GM12874 (cell line): ENCODE data around the gene OR2A14.

ENCODE experiments used
- CTCF ChIP-seq: IDR thresholded peaks from 2 replicates; pipeline ENCODE4 v1.5.1; 2011; ENCODE audit warnings: low read depth, mild to moderate bottlenecking, control low read depth, low read length, moderate library complexity; ENCODE audit not compliant: insufficient read depth

Gene OR2A14

DNA sequence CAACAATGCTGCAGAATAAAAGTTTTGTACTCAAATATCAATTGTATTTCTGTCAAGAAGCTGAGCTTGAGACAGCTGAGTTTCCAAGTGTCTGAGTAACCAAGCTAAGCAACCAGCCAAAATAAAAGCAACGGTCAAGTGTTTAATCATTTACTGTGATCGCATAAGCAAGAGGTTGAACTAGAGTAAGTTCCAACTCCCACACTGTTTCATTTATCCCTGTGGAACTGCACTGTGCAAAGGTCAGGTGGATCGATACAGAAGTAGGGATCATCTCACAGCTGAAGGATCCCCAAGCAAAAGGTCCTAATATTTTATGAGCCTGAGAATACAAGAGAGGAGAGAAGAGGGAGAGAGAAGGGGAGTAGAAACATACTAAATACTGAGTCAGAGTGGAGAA lies 21.4 kb downstream of the OR2A14 start:
- no peak for TF ChIP-seq CTCF

- no peak for TF ChIP-seq CTCF
Observed at GRCh38 chr7:144148224-144148827, 25.4 kb downstream of the OR2A14 start.

GRCh38 chr7:144158861-144159260 lies 35.9 kb downstream of the OR2A14 start:
- TF ChIP-seq CTCF, result no peak

DNA sequence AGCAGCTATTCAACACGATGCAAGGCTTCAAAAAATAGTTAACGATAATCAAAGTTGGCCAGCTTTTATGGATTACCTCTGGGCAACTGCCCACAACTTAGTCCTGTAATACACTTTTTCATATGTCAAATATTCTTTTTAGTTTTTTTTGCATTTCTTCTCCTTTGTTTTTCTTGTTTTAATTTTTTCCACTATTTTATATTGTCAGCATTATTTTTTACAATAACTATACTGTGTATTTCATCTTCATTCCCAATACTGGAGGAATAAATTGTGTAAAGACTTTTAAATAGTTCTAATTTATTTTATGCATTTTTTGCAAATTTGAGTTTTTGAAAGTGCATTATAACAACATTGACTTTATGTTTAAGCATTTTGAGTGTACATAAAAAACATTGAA lies 41.8 kb downstream of the OR2A14 start:
- TF ChIP-seq CTCF, result no peak

DNA sequence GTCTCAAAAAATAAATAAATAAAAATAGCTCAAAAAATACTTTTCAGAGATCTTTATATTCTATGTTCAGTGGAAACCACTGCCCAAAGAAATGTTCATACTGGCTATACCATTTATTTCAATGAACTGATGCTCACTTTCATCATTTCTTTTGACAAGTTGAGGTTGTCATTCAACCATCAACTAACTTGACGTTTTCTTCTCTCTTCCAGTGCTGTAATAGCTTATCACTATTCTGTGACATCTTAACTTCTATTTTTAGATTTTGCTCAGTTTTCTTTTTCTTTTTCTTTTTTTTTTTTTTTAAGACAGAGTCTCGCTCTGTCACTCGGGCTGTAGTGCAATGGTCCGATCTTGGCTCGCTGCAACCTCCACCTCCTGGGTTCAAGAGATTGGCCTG lies 51.6 kb downstream of the OR2A14 start:
- TF ChIP-seq CTCF, result no peak

GRCh38 chr7:144178380-144179164 lies 55.6 kb downstream of the OR2A14 start:
- peak; percentile 25; the same call in 1 of the 2 replicates for TF ChIP-seq CTCF
